Stimulated activated CD8-positive, alpha-beta memory T cell treated with anti-CD3 and anti-CD28 coated beads, Interleukin-4, amount 100 ng/mL, for 48 hours (primary cell): ENCODE measurements around the gene QSOX1.

Source experiments
- DNase-seq: peaks from one replicate; pipeline ENCODE4 v3.0.0-alpha.2; 2020

The QSOX1 gene

DNA sequence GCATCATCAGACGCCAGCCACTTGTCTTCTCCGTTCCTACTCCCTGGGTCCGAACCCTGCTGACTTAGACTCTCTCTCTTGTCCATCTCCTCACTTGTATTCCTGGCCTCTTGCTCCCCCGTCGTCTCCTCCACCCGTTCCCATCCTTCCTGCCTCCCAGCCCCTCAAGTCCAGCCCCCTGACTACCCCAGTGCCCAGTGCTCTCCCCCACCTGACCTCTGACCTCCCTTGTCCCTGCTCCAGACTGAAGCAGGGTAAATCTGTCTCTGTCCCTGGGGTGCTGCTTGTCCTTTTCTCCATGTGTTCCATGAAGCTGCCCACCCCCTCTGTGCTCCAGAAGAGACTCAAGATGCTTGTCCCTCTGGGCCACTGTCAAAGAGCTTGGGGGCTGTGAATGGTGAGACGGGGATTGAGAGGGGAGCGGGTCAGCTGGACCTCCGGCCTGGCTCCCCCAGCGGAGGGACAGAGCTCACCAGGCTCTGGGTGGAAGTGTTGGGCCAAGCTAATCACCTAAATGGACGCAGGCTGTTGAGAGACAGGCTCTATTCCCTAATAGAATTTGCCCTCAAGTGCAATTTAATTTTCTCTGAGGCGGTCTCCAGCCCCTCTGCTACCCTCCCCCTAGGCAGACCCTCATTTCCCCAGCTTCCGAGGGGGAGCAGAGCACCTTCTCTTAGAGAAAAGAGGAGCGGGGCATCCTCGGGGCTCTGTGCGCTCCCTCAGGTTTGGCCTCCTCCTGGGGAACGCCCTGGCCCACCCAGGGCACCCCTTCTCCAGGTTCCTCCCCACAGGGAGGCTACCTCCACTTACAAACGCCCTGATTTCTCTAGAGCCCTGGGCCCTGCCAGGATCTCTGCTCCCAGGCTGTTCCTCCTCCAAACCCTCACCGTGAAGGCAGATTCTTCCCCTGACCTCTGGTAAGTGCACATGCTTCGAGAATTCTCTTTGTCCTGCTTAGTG lies 64.4 kb downstream of the QSOX1 start:
- DNase-seq: no peak

DNA sequence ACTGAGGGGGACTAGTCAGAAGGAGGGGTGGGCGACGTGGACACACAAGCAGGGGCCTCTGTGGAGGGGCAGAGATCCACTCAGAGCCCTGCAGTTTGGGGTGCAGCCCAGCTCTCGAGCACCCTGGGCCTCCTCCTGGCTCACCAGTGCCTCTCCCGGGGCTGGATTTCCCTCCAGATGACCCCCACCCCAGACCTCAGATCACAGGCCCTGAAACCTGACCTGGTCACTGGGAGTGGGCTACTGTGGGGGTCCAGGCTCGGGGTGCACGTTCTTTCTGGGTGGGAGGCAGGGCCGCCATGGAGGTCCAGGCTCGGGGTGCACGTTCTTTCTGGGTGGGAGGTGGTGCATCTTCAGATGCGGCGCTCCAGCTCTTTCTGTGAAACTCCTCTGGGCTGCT lies 65.1 kb downstream of the QSOX1 start:
- DNase-seq: no peak

DNA sequence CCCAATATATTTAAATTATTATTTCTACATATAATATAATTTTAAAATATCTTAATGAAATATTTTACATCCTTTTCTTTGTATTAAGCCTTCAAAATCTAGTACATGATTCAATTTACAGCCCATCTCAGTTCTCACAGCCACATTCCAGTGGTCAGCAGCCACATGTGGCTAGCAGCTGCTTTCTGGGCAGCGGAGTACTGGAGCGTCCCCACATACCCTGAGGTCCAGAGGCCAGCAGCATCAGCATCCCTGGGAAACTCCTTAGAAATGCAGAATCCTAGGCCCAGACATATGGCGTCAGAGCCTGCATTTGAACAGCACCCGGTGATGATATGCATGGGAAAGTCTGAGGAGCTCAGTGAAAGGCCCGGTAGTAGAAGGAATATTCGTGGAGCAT lies 66.8 kb downstream of the QSOX1 start:
- DNase-seq: no peak

DNA sequence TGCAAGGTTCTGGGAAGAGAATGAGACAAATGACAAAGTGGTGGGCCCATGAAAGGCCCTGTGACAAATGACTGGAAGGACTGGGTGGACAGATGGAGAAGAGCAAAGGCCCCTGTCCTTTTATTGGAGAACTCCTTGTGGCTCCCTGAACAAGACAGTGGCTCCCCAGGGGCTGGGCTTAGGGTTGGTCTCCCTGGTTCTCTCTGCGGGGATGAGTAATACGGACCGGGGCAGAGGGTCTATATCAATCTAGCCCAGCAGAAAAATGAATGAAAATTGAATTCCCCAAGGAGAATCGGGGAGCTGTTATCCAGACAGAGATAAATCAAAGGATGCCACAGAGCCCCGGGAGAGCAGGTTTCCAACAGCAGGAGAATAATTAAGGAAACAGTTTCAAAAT lies 70.2 kb downstream of the QSOX1 start:
- DNase-seq: no peak

DNA sequence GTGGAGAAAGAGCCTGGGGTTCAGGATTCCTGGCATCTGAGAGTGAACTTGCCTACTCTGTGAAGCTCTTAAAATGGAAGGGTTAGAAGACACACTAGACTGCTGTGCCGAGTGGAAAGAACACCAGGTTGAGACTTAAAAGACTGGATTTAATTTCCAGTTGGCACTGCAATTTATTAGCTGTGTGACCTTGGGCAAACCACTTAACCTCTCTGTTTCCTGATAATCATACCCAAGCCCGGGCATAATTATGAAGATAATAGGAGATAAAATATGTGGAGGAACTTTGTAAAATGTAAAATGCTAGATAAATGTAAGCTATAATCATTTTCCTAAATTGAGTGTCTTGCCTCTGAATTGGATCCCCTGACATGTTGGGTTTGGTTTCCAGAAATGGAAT lies 70.7 kb downstream of the QSOX1 start:
- DNase-seq: no peak

DNA sequence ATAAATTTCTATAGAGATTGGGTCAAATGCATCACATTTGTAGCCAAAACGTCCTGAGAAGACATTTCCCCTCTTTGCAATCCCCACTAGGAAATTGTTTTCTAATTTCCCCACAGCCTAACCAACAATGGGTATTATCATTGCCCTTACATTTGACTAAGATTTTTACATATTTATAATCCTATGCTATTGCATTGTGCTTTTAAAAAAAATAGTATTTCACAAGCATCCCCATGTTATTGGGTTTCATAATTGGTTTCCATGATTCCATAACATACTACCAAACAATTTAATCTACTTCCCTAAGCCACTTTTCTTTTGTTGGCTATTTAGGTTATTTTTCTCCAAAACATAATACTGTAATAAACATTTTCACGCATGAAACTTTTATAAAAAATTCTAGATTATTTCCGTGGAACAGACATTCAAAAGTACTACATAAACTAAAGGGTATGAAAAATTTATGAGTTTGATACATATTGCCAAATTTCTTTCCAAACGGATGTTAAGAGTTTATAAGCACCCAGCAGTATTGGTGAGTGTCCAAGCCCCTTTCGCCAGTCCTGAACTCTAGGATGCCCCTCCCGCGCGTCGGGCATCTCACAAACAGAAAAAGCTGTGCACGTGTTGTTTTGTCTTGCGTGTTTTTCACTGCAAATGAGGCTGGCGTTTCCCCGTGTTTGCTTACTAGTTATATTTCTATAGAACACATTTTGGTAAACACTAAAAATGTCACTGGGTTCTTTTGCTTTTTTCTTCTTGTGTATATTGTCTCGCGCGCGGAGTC lies 73.4 kb downstream of the QSOX1 start:
- no peak for DNase-seq

DNA sequence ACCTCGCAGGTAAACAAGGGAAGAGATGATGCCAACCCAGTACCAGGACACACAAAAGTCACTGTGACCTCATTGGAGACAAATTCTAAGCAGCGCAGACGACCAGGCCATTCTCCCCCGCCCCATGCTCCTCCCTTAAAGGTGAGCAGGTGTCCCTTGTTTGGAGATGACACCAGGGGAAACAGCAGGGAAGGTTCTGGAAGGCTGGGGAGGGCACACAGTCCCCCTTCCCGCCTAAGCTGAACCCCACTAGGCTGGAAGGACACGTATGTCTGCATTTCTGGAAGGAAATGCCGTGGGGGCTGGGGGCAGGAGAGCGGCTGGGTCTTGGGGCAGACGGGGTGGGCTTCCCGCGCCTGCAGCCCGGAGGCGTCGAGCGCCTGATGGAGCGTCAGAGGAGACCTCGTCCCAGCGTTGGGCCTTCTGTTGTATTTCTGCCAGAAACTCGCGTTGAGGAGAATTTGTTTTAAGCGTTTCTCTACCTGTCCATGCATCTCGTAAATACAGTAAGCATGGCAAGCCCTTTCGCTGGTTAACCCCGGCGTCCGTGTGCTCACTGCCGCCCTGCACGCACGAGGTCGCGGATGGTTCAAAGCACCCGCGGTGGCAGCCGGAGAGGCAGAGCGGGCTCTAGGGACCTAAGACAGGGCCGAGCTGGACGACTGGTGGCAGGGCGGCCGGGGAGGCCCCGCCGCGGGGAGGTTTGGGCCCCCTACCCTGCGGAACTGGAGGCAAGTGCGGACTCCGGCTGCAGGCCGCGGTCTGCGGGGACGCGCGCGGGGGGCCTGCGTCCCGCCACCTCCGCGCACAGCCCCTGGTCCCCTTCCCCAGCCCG lies 74.2 kb downstream of the QSOX1 start:
- peak; percentile 31 for DNase-seq

DNA sequence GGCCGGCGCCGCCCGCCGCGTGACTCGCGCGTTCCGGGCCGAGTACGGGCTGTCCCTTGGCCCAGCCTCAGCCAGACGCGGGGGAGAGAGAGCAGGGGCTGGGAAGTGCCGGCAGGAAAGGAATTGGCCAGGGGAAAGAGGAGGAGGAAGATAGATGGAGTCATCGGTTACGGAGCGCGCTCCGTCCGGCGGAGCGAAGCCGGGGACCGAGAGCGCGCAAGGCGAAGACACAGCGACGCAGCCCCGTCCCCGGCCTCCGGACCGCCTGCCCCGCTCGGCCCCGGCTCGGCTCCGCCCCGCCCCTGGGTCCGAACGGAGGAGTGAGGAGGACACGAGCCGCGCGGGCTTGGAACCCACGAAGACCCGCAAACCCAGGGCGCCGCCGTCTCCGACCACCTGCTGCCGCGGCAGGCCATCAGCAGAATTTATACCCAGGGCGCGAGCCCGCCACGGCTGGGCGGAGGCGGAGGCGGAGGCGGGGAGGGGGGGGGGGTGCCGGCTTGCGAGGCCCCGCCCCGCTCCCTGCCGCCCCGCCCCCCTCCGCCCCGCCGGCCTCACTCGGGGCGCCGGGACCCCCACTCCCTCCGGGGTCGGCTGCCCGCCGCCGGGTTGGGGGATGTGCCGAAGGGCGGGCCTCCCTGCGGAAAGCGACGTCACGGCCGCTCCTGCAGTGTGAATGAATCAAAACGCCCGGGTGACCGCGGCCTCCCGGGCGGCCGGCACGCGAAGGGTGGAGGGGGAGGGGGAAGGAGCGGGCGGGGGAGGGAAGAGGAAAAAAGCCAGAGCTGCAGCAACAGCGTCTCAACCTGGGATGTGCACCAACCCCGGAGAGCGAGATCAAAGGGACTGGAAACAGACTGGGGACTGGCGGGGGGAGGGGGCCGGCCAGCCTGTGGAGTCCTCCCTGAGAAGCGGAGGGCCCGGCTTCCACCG lies 75.1 kb downstream of the QSOX1 start, which contains the start of gene LHX4:
LHX4 (plus strand) TSS at position 782 of the 933 bp plus-strand sequence. CDS start 266 bp downstream, outside the sequence.
- DNase-seq: peak; percentile 52

DNA sequence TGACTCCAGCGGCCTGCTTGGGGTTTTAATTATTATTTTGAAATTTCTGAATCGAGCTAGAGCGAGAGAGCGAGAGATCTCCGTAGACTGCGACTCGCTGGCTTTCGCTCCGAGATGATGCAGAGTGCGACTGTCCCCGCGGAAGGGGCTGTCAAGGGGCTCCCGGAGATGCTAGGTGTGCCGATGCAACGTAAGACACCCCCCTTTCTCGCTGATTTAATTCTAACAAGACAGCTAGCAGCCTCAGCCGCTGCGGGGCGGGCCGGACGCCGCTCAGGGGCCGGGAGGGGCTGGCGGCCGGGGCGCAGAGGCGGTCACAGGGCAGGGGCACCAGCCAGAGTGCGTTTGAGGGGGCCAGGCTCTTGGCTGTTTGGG lies 75.7 kb downstream of the QSOX1 start:
- DNase-seq: peak; percentile 43

DNA sequence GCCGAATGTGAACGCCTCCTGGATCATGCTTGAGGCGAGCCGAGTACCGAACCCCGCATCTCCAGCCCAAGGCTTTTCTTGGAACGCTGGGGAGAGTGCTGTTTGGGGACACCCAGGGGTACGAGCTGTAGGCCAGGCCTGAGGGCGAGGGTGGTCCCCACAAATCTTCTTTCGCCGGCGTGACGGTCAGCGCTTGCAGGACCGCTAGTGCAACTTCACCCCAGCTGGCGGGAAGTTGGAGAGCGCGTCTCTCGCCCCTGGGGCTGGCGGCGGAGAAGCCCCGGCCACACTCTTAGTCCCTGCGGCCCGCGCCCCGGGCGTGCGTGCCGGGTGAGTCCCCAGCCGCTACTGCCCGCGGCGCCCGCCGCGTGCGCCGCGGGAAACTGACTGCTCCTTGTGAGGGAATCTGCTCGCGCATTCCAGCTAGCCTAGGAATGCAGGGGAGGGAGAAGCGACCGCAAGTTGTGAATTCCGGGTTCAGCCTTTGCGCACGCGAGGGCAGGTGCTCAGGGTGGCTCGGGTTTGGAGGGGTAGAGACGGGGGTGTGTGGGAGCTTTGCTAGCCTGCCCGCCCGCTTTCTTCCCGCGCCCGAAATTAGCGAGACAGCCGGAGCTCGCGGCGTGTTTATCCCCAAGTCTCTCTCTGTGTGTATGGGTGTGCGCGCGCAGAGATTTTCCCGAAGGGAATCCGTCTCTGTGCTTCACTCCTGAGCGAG lies 76.3 kb downstream of the QSOX1 start:
- peak; percentile 33 for DNase-seq

DNA sequence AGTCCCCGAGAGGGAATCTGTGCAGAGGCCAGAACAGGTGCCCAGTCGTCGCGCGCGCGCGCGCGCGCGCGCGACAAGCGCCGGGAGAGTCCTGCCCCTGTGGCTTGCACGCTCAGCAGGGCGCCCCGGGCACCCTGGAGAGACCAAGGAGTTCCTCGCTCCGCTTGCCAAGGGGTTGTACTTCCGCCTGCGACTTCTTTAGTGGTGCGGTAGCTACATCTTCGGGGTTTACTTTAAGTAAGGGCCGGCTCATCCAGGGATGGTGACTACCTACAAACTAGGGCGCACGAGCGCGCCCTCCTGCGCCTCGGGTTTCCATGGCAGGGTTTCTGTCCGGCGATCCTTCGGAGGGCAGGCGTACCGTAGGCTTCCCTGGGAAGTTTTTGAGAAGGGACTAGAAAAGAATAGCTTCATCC lies 76.8 kb downstream of the QSOX1 start:
- DNase-seq: peak; percentile 39

DNA sequence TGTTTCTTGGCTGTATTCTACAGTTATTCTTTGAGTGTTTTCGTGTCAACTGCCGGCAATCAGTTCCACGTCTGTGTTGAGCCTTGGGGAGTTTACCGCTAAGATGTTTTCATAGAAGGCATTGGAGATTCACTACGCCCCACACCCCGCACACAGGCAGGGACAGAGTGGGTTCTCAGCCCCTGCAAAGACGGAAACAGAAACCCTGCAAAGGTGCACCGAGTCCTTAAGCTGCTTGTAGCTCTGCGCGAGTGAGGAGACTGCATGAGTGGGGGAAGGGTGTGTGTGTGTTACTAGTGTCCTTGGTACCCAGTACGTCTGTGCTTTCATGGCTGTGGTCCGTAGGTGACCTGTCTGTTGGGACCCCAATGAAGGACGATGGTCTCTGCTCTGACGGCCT lies 77.3 kb downstream of the QSOX1 start:
- DNase-seq: peak; percentile 29

DNA sequence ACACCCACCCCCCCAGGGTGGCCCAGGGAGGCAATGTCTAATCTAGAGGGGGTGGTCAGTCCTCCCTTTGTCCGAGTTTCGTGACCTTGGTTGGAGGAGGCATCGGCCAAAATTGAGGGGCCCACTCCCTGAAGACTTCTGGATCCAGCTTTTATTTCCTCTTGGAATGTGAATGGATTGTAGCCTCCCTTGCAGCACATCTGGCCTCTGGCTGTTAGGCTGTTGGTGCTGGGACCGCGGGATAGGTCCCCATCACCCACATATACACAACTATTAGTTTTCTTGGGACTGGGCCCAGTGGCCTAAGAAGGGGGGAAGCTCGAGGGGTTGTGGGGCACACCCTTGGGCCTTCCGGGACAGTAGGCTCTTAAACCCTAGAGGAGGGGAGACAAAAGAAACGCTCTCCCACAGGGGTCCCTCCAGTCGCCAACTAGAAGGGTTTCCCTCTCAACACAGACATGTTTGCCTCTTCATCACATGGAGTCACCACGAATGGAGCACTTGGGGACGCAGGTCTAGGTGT lies 77.9 kb downstream of the QSOX1 start:
- DNase-seq: no peak

DNA sequence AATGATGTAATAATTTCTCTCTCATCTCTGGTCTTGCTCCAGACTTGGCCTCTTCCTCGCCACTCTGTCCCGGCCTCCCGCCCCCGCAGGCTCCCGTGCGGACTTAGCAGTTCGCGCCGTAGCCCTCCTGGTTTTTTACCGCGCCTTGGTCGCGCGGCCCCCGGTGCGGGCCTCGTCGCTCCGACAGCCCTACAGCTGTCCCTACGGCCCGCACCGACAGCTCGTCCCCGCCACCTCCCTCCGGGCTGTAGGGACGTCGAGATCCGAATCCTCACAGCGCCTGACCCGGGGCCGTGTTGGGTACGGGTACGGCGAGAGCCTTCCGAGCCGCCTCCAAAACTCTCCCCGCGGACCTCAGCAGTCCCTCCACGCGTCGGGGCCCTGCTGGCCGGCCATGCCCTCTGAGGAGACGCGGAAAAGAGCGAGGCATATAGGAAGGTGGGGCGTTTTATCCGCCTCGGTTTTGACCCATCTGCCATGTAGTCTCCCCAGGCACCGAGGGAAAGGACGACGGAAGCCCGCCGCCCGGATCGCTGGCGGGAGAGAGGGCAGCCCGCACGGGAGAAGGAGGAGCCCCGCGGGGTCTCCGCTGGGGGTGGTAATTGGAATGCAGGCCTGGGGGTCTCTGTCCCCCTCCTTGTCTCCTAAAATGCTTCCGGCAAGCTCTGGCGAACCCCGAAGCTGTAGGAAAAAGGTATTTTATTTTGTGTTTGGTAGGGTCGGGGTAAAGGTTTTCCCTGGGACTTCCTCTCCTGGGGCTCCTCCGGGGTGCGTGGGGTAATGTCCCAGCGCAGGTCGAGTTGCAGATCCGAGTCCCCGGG lies 78.7 kb downstream of the QSOX1 start:
- no peak for DNase-seq

DNA sequence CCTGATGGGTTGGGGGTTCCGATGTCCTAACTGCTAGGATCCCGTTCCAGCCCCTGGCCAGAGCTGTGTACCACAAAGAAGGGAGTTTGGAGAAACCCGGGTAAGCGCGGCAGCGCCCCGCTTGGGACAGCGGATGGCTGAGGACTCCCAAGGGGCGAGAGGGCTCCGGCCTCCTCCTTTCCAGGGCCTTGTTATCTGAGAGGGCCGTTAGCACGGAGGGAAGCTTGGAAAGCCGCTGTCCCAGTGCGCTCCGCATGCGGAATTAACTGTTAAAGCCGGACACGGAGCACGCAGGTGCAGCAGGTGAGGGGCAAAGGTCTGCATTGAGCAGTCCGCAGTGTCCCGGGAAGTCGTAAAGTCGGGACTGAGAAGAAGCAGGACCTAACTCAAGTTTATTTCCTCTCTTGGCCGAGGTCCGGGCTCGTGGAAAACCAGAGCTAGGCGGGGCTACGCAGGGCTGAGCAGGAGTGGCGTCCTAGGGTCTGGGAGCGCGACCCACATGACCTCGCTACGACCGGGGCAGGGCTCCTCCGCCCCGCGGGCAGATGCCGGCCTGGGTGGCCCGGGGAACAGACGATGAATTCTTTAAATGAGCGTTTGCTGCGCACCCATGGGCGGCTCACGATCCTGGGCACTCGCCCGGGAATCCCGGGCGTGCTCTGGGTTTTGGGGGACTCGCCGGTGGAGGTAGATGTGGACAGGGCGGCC lies 79.9 kb downstream of the QSOX1 start:
- peak; percentile 36 for DNase-seq

DNA sequence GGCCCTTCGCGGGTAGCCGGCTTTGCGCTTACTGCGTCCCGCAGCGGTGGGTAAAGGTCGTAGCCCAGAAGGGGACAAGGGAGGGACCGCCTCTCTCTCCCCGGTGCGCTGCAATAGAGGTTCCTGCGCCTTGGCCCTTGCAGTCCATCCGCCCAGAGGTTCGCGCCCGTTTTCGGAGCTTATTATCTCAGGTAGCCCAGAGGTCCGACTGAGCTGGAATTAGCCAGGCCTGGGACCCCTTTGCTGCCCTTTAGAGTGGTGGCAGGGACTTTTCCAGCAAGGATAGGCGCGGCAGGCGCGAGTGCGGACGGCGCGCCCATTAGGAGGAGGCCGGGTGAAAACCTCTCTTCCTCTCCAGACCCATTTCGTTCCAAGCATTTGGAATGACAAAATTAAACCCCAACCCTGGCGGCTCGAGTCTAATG lies 80.4 kb downstream of the QSOX1 start:
- no peak for DNase-seq

DNA sequence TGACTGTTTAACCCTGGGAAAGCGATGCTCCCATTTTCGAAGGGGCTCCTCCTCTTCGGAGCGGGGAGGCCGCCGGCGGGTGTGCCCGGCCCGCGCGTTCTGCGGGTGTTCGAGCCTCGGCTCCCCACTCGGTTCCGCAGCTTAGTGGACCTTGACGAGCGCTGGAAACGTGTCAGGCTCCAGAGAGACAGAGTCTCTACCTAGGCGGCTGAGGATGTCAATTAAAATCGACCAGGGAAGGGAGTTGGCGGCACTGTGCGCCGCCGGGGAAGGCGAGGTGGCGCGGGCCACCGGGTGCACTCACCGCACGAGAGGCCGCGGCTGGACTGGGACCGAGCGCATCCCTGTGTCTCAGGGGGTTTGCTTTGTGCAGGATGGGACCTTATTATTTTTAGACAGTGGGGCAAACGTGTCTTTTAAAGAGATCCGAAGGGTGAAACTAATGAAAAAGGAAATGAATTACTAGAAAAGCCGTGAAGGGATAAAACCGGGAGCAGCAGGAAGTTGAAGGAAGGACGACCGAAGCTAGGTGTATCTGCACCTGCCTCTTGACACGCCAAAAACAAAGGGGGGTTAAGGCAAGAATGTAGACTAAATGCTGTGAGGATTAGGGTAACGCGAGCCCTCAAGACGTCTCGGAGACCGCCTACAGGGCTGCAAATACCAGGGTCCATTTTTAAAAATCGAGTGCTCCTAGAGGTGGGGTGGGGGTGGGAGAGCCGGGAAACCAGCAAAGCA lies 81.0 kb downstream of the QSOX1 start:
- no peak for DNase-seq

DNA sequence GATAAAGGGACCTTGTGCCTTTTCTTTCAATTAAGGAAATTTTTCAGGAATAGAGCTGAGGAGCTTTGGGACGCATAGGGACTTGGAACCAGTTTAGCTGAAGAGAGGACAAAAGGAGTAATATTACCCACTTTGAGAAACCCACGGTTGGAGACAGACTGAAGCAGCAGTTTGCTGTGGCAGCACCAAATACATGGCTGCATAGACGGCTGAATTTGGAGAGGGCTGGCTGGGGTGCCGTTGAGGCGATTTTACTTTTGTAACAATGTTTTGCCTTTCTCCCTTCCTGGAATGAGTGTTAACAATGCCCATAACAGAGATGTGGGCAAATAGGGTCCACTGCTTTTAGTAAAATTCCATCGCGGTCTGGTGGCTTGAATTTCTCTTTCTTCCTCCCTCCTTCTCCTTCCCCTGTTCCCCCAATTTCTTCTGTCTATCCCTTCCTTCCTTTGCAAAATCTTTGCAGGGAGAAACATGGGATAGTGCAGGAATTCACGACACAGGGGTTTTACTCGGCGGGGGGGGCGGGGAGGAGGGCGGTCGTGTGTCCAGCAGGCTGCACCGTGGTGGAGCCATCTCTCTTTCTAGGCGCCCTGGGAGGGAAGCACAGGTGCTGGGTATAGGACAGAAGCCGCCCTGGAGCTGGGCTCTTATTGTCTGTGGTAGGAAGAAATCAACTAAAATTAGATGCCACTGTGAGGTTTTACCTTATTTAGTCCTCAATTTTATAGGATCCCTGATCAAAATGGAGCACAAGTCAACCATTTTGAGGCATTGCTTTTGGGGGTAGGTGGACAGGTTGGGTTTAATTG lies 82.2 kb downstream of the QSOX1 start:
- no peak for DNase-seq
